ENCODE data around the gene CLDN14.

The CLDN14 gene

GRCh38 chr21:36478941-36479340 is 981 bp downstream of the CLDN14 start:
- Histone ChIP-seq H4K20me1 (ENCODE audit: insufficient read depth, low read length) (no peaks in the 10 kb centered on the region), H3K4me1 (ENCODE audit: insufficient read depth, low read length, severe bottlenecking) (no peaks in the 10 kb centered on the region), H3K36me3 (ENCODE audit: insufficient read depth, low read length) (no peaks in the 10 kb centered on the region), H3K9me3 (ENCODE audit: low read length) (no peaks in the 10 kb centered on the region), H3F3A (ENCODE audit: insufficient read depth, low read length) (no peaks in the 10 kb centered on the region), H3K79me2 (ENCODE audit: insufficient read depth, low read length) (no peaks in the 10 kb centered on the region), H3K27me3 (ENCODE audit: insufficient read depth, low read length) (peaks cover 3% of the 10 kb centered on the region; the same call in 1 of the 2 replicates), H3K4me3 (ENCODE audit: low read depth, low read length, poor library complexity, severe bottlenecking) (no peak overlapping the region), H3K9ac (ENCODE audit: low read length) (no peak overlapping the region), H3K9me2 (ENCODE audit: low read depth, low read length) (no peaks in the 10 kb centered on the region), H3K4me2 (ENCODE audit: low read length) (no peak overlapping the region), H3K27ac (ENCODE audit: low read depth, low read length, poor library complexity, severe bottlenecking) (no peak overlapping the region), H2AFZ (ENCODE audit: low read length) (no peak overlapping the region)
- TF ChIP-seq CTCF (IDR thresholded peaks at IDR 0.05; ENCODE audit: low read length) (no peak), EZH2 (IDR thresholded peaks at IDR 0.05; ENCODE audit: borderline replicate concordance, low read length) (no peak)

- no peak overlapping the region for H2AFZ ChIP-seq (ENCODE audit: low read length)
- no peaks in the 10 kb centered on the region for H3K79me2 ChIP-seq (ENCODE audit: insufficient read depth, low read length)
- peaks cover 3% of the 10 kb centered on the region; the same call in 1 of the 2 replicates for H3K27me3 ChIP-seq (ENCODE audit: insufficient read depth, low read length)
- no peaks in the 10 kb centered on the region for H3K4me1 ChIP-seq (ENCODE audit: insufficient read depth, low read length, severe bottlenecking)
- no peak overlapping the region for H3K9ac ChIP-seq (ENCODE audit: low read length)
- H3K4me3 ChIP-seq (ENCODE audit: low read depth, low read length, poor library complexity, severe bottlenecking), result no peak overlapping the region
- H3K27ac ChIP-seq (ENCODE audit: low read depth, low read length, poor library complexity, severe bottlenecking), result no peak overlapping the region
- H3F3A ChIP-seq (ENCODE audit: insufficient read depth, low read length), result no peaks in the 10 kb centered on the region
- no peaks in the 10 kb centered on the region for H3K36me3 ChIP-seq (ENCODE audit: insufficient read depth, low read length)
- H3K9me2 ChIP-seq (ENCODE audit: low read depth, low read length), result no peaks in the 10 kb centered on the region
- no peak overlapping the region for H3K4me2 ChIP-seq (ENCODE audit: low read length)
- no peaks in the 10 kb centered on the region for H4K20me1 ChIP-seq (ENCODE audit: insufficient read depth, low read length)
- H3K9me3 ChIP-seq (ENCODE audit: low read length), result no peaks in the 10 kb centered on the region
- no peak for TF ChIP-seq CTCF (IDR thresholded peaks at IDR 0.05; ENCODE audit: low read length)
- TF ChIP-seq EZH2 (IDR thresholded peaks at IDR 0.05; ENCODE audit: borderline replicate concordance, low read length), result no peak
Measured at GRCh38 chr21:36478207-36478701, 1.7 kb downstream of the CLDN14 start.

GRCh38 chr21:36477559-36477958 is 2.4 kb downstream of the CLDN14 start:
- H3K9ac ChIP-seq (ENCODE audit: low read length), result no peak overlapping the region
- H3K4me3 ChIP-seq (ENCODE audit: low read depth, low read length, poor library complexity, severe bottlenecking), result no peak overlapping the region
- H3K27ac ChIP-seq (ENCODE audit: low read depth, low read length, poor library complexity, severe bottlenecking), result no peak overlapping the region
- H4K20me1 ChIP-seq (ENCODE audit: insufficient read depth, low read length), result no peaks in the 10 kb centered on the region
- H3F3A ChIP-seq (ENCODE audit: insufficient read depth, low read length), result no peaks in the 10 kb centered on the region
- no peaks in the 10 kb centered on the region for H3K9me2 ChIP-seq (ENCODE audit: low read depth, low read length)
- H2AFZ ChIP-seq (ENCODE audit: low read length), result no peak overlapping the region
- H3K36me3 ChIP-seq (ENCODE audit: insufficient read depth, low read length), result no peaks in the 10 kb centered on the region
- peaks cover 3% of the 10 kb centered on the region; the same call in 1 of the 2 replicates for H3K27me3 ChIP-seq (ENCODE audit: insufficient read depth, low read length)
- no peaks in the 10 kb centered on the region for H3K9me3 ChIP-seq (ENCODE audit: low read length)
- no peaks in the 10 kb centered on the region for H3K4me1 ChIP-seq (ENCODE audit: insufficient read depth, low read length, severe bottlenecking)
- TF ChIP-seq CTCF (IDR thresholded peaks at IDR 0.05; ENCODE audit: low read length), result no peak
- no peak for TF ChIP-seq EZH2 (IDR thresholded peaks at IDR 0.05; ENCODE audit: borderline replicate concordance, low read length)
- H3K4me2 ChIP-seq (ENCODE audit: low read length), result no peak overlapping the region
- H3K79me2 ChIP-seq (ENCODE audit: insufficient read depth, low read length), result no peaks in the 10 kb centered on the region

Measured in OCI-LY1 (cell line).